Measurements from ENCODE around the gene EPO. TPM values are rescaled to one million over a fixed set of nuclear protein-coding genes. Genes with fewer than 3 reads are reported as not detected.

Gene EPO
- total RNA-seq, 1 experiment from 2014 or later: 0.44 TPM

DNA sequence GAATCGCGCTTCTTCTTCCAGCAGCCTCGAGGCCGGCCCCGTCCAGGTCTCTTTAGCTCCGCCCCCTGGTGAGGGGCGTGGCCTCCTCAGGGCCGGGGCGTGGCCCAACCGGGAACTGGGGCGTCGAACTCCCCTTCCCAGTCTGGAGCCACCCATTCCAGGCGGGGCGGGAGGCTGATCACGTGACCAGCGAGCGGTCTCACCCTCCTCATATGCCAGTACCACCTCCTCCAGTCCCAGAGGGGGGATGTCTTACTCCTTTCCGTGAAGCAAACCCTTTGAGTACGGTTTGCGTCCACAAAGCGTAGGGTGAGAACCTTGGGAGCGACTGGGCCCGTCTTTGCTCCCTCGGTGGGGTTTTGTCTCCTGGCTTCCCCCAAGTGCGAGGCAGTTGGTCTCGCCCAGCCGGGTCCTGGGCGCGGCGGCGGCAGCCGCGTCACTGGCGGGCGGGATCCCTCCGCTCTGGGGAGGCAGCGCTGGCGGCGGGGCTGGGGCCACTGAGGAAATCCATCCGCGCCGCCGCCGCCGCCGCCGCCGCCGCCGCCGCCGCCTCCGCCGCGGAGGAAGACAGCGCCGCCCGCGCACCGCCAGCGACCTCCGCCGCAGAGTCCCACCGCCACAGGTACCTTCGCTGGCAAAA lies 46.8 kb upstream of the EPO start, which contains the start of gene GNB2:
TSS of gene GNB2 (plus strand) at position 439 of the 640 bp plus-strand sequence. CDS start 2,526 bp downstream, outside the sequence.
- Histone ChIP-seq H2AFZ (peak within 1 kb of the TSS; percentile 94), H3K4me3 (peak within 1 kb of the TSS; percentile 99), H3F3A (ENCODE audit: insufficient read depth, low read depth) (peaks cover 8% of the 10 kb centered on the region; the same call in 1 of the 2 replicates), H3K27ac (peak within 1 kb of the TSS; percentile 75), H3K4me2 (peak within 1 kb of the TSS; percentile 81), H3K4me1 (replicated peaks; ENCODE audit: insufficient read depth) (no peaks in the 10 kb centered on the region; the same call in 1 of the 2 replicates), H3K36me3 (ENCODE audit: low read depth) (peaks cover 12% of the 10 kb centered on the region; the same call in 1 of the 2 replicates), H4K20me1 (ENCODE audit: insufficient read depth) (peaks cover 19% of the 10 kb centered on the region), H3K79me2 (ENCODE audit: low read depth) (peaks cover 24% of the 10 kb centered on the region), H3K27me3 (ENCODE audit: insufficient read depth, low read depth) (no peaks in the 10 kb centered on the region), H3K9me2 (ENCODE audit: insufficient read depth) (no peaks in the 10 kb centered on the region), H3K9me3 (ENCODE audit: insufficient read depth, low read depth) (no peaks in the 10 kb centered on the region)
- TF ChIP-seq EZH2 (IDR thresholded peaks at IDR 0.05; ENCODE audit: low read depth): no peak
- TF ChIP-seq, protein P1, sequence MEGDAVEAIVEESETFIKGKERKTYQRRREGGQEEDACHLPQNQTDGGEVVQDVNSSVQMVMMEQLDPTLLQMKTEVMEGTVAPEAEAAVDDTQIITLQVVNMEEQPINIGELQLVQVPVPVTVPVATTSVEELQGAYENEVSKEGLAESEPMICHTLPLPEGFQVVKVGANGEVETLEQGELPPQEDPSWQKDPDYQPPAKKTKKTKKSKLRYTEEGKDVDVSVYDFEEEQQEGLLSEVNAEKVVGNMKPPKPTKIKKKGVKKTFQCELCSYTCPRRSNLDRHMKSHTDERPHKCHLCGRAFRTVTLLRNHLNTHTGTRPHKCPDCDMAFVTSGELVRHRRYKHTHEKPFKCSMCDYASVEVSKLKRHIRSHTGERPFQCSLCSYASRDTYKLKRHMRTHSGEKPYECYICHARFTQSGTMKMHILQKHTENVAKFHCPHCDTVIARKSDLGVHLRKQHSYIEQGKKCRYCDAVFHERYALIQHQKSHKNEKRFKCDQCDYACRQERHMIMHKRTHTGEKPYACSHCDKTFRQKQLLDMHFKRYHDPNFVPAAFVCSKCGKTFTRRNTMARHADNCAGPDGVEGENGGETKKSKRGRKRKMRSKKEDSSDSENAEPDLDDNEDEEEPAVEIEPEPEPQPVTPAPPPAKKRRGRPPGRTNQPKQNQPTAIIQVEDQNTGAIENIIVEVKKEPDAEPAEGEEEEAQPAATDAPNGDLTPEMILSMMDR (conservative IDR thresholded peaks at IDR 0.05): no peak
- intact Hi-C loops (cut with micrococcal nuclease; ENCODE audit: unreplicated experiment): loop anchor here (1.0 to 5.0 kb wide), 5 partner anchors 46 to 217 kb away; partner anchors contain the start of genes FBXO24, LRCH4 and MOSPD3
- POLR2A ChIA-PET (ENCODE audit: unreplicated experiment): interaction anchor here (0.5 to 1.1 kb wide), 10 partner anchors 23 to 650 kb away, joined by 3 to 8 read pairs (median 6); partner anchors contain the start of genes FBXO24, MEPCE, MOSPD3 and SRRT
- CTCF ChIA-PET: interaction anchor here (1.3 kb wide), 1 partner anchor 39 kb away, joined by 6 read pairs; no protein-coding TSS in a partner anchor
- no TSS peak for BruUV-seq (replicated peaks)
- DNase-seq: peak; percentile 93 to 100

DNA sequence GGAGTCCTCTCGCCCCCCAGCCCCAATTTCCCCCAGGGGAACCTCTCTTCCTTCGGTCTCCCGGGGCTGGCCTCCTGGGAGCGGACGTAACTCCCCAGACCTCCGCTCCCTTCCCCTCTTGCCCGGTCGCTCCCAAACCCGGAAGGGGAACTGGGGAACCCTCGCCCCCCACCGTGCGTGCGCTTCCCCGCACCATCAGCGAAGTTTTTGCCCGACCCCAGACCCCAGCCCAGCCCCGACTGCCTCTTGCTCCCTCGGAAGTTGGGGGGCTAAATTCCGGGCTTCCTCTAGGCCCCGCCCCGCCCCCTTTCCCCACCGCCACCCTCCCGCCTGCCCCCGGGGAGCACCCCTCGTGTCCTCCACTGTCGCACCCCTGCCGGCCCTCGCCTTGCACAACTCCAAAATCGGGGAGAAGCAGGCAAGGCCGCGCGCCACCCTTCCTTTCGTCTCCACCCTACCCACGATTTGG lies 46.3 kb upstream of the EPO start:
- TF ChIP-seq, protein P1 (conservative IDR thresholded peaks at IDR 0.05): no peak
- TF ChIP-seq EZH2 (IDR thresholded peaks at IDR 0.05; ENCODE audit: low read depth): no peak
- POLR2A ChIA-PET (ENCODE audit: unreplicated experiment): no interaction called here
- CTCF ChIA-PET: no interaction called here
- intact Hi-C loops (cut with micrococcal nuclease; ENCODE audit: unreplicated experiment): loop anchor here (1.0 to 5.0 kb wide), 5 partner anchors 47 to 216 kb away; partner anchors contain the start of genes FBXO24, LRCH4 and MOSPD3
- Histone ChIP-seq H3K27ac (peak overlapping the region; percentile 75; the same call in 1 of the 2 replicates), H4K20me1 (ENCODE audit: insufficient read depth) (peaks cover 23% of the 10 kb centered on the region), H3K4me3 (peak overlapping the region; percentile 99), H3F3A (ENCODE audit: insufficient read depth, low read depth) (peaks cover 8% of the 10 kb centered on the region; the same call in 1 of the 2 replicates), H3K79me2 (ENCODE audit: low read depth) (peaks cover 24% of the 10 kb centered on the region), H3K27me3 (ENCODE audit: insufficient read depth, low read depth) (no peaks in the 10 kb centered on the region), H3K4me1 (replicated peaks; ENCODE audit: insufficient read depth) (no peaks in the 10 kb centered on the region; the same call in 1 of the 2 replicates), H2AFZ (peak overlapping the region; percentile 94), H3K4me2 (peak overlapping the region; percentile 81), H3K9me3 (ENCODE audit: insufficient read depth, low read depth) (no peaks in the 10 kb centered on the region), H3K9me2 (ENCODE audit: insufficient read depth) (no peaks in the 10 kb centered on the region), H3K36me3 (ENCODE audit: low read depth) (peaks cover 13% of the 10 kb centered on the region; the same call in 1 of the 2 replicates)
- no peak for DNase-seq
- BruUV-seq (replicated peaks): no TSS peak

DNA sequence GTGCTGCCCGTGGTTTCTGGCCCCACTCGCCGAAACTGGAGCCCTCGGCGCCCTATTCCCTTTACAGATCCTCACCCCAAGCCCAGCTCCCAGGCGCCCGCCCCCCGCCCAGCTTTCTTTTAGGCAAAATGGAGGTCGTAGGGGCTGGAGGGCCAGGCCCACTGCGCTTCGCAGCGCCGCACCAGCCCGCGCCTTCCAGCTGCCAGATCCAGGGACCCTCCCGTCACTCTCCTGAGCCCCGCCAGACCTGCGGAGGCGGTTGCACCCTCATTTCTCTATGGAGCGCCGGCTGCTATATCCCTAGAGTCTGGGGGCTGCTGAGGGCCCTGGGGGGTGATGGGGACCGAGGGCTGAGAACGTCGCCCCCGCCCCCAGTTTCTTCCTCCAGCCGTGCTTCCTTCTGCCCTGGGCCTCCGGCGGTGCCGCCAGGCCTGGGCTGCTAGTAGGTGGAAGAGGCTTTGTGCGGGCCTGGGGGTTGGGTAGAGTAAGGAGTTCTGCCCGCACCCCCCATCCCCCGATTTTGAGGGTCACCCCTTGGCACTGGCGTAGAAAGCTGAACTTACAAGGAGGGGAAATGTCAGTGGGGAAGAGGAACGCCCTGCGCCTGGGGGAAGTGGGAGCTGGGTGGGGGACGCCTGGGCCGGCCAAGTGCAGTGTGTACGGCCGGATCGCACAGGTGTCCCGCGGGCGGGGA lies 45.7 kb upstream of the EPO start:
- no peak for DNase-seq
- Histone ChIP-seq H3K27me3 (ENCODE audit: insufficient read depth, low read depth) (no peaks in the 10 kb centered on the region), H3K36me3 (ENCODE audit: low read depth) (peaks cover 13% of the 10 kb centered on the region; the same call in 1 of the 2 replicates), H4K20me1 (ENCODE audit: insufficient read depth) (peaks cover 29% of the 10 kb centered on the region), H3F3A (ENCODE audit: insufficient read depth, low read depth) (peaks cover 13% of the 10 kb centered on the region; the same call in 1 of the 2 replicates), H3K79me2 (ENCODE audit: low read depth) (peaks cover 24% of the 10 kb centered on the region), H2AFZ (peak overlapping the region; percentile 73), H3K4me2 (peak overlapping the region; percentile 81), H3K9me2 (ENCODE audit: insufficient read depth) (no peaks in the 10 kb centered on the region), H3K4me1 (replicated peaks; ENCODE audit: insufficient read depth) (no peaks in the 10 kb centered on the region; the same call in 1 of the 2 replicates), H3K4me3 (peak overlapping the region; percentile 99), H3K9me3 (ENCODE audit: insufficient read depth, low read depth) (no peaks in the 10 kb centered on the region), H3K27ac (no peak overlapping the region)
- intact Hi-C loops (cut with micrococcal nuclease; ENCODE audit: unreplicated experiment): loop anchor here (5.0 kb wide), 1 partner anchor 47 kb away; no protein-coding TSS in a partner anchor
- POLR2A ChIA-PET (ENCODE audit: unreplicated experiment): no interaction called here
- CTCF ChIA-PET: interaction anchor here (0.5 to 0.6 kb wide), 2 partner anchors 86 to 447 kb away, joined by 3 to 8 read pairs; no protein-coding TSS in a partner anchor
- BruUV-seq (replicated peaks): TSS peak; percentile 34
- TF ChIP-seq, protein P1 (conservative IDR thresholded peaks at IDR 0.05): no peak
- no peak for TF ChIP-seq EZH2 (IDR thresholded peaks at IDR 0.05; ENCODE audit: low read depth)
